Epithelial cell of proximal tubule (primary cell): Measurements from ENCODE around the gene SLC25A29. TPM values are rescaled to one million over a fixed set of nuclear protein-coding genes. Genes with fewer than 3 reads are reported as not detected.
"Not testable (repeated sequence)": the region's sequence is repeated elsewhere in the genome, so short reads cannot be mapped to it uniquely, and the experiment has no call there.

ENCODE experiments used
- DNase-seq: peaks from one replicate; pipeline ENCODE4 v3.0.0-alpha.2; 2011; ENCODE audit warnings: low read depth
- H3K4me3 ChIP-seq: 2 replicates; pipeline ENCODE4 v1.5.1; 2011; ENCODE audit warnings: low read depth, mild to moderate bottlenecking, low read length
- CTCF ChIP-seq: conservative IDR thresholded peaks from 2 replicates; pipeline ENCODE4 v1.5.1; 2012; ENCODE audit warnings: low read depth, mild to moderate bottlenecking, low read length
- total RNA-seq: library from RNA; depleted of rRNA; stranded (reverse); fragments of >200 nt; gene quantifications from 2 replicates; pipeline ENCODE4 v1.2.3, GENCODE V29; 2015

SLC25A29 gene
- total RNA-seq, 1 donor from 2014 or later, result 106 TPM

- H3K4me3 ChIP-seq, result no peak overlapping the region
- TF ChIP-seq CTCF, result no peak
Measured at GRCh38 chr14:100292301-100292775, 13.9 kb downstream of the SLC25A29 start.

GRCh38 chr14:100291305-100292075, 14.8 kb downstream of the SLC25A29 start:
- TF ChIP-seq CTCF, result no peak
- no peak for DNase-seq
- no peak overlapping the region for H3K4me3 ChIP-seq

More at GRCh38 chr14:100292301-100292775, 13.9 kb downstream of the SLC25A29 start:
- DNase-seq, result no peak

DNA sequence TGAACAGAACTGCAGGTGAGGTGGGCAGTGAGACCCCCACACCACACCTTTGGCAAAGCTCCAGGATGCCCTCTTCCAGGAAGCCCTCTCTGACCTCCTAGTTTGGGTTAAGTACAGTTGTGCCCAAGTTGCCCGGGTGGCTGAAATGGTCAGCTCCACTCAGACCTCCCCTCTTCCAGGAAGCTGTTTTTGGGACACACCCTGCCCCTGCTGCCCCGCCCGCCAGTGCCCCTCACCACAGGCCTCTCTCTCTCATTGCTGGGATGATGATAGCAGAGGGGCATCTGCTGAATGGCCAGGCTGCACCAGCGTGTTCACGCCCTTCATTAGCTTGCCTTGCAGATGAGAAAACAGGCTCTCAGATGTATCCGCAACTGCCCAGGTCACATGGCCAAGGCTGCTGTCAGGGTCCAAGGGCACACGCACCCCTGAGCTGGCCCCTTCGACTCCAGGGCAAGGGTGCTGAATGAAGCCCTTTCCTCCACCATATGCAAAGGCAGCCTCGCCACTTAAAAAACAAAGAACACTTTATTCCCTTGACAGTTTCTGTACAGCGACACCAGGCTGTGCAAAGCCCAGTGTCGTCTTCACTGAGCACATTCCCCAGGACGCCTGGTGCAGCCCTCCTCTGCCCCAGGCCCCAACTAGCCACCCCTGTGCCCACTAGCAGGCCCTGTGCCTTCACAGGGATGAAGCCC, 15.5 kb downstream of the SLC25A29 start:
- no peak overlapping the region for H3K4me3 ChIP-seq
- no peak for TF ChIP-seq CTCF
- DNase-seq, result no peak

GRCh38 chr14:100289916-100290606, 16.2 kb downstream of the SLC25A29 start:
- no peak for DNase-seq

GRCh38 chr14:100288382-100289185, 17.7 kb downstream of the SLC25A29 start:
- no peak for TF ChIP-seq CTCF
- no peak for DNase-seq
- H3K4me3 ChIP-seq, result no peak overlapping the region

More at GRCh38 chr14:100289916-100290606, 16.2 kb downstream of the SLC25A29 start:
- no peak overlapping the region for H3K4me3 ChIP-seq
- no peak for TF ChIP-seq CTCF

DNA sequence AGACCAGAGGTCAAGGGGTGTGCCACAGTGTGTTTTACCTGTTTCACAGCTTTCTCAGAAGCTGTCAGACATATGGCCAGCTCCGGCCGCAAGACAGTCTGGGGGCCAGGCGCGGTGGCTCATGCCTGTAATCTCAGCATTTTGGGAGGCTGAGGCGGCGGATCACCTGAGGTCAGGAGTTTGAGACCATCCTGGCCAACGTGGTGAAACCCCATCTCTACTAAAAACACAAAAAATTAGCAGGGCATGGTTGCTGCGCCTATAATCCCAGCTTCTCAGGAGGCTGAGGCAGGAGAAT, 18.3 kb downstream of the SLC25A29 start:
- not testable (repeated sequence) for DNase-seq, H3K4me3 ChIP-seq
